ENCODE data around the gene CYB5RL.

- TF ChIP-seq CTCF (IDR thresholded peaks at IDR 0.05; ENCODE audit: extremely low read depth in 1 of 2, insufficient read depth in 1 of 2, low read depth in 1 of 2, low read length in 2 of 2) = no peak
- TF ChIP-seq MAX (IDR thresholded peaks at IDR 0.05; ENCODE audit: insufficient read depth, insufficient read length) = no peak
- TF ChIP-seq POLR2AphosphoS5 (IDR thresholded peaks at IDR 0.05; ENCODE audit: insufficient read depth, low read depth, low read length) = no peak
- TF ChIP-seq JUN (IDR thresholded peaks at IDR 0.05; ENCODE audit: borderline replicate concordance, insufficient read depth, insufficient read length, low read depth) = no peak
- TF ChIP-seq POLR2A (IDR thresholded peaks at IDR 0.05; ENCODE audit: low read depth, low read length) = no peak
- no peak for TF ChIP-seq EZH2 (IDR thresholded peaks at IDR 0.05; ENCODE audit: borderline replicate concordance, low read depth, low read length, severe bottlenecking)
- TF ChIP-seq MYC (IDR thresholded peaks at IDR 0.05; ENCODE audit: low read depth, low read length) = no peak
- TF ChIP-seq FOS (IDR thresholded peaks at IDR 0.05; ENCODE audit: borderline replicate concordance, insufficient read depth, low read length) = no peak
These were observed 44.8 kb upstream of the CYB5RL start for GRCh38 chr1:54244655-54245054.

Data from endothelial cell of umbilical vein (primary cell).